Esophagus squamous epithelium (tissue), 5 donors: ENCODE measurements around the gene RAB11FIP3. TPM values are rescaled to one million over a fixed set of nuclear protein-coding genes. Genes with fewer than 3 reads are reported as not detected.
A peak's percentile ranks its signal among the peaks of the same experiment; 100 is the strongest.

Source experiments
- DNase-seq: peaks from one replicate; lab custom pipeline; 2025; lab: John Stamatoyannopoulos, UW
- H3K27ac ChIP-seq, 4 donors: fragments of 200-600 bp; sonication (generic); one replicate each; pipeline ENCODE4 v1.5.1; 2016 to 2019; ENCODE audit warnings: mild to moderate bottlenecking in 1 of 4
- H3K27me3 ChIP-seq, 4 donors: fragments of 200-600 bp; sonication (generic); 1 replicate in 3 of 4; 2 replicates in 1 of 4; pipeline versions ENCODE4 v1.5.1 to v1.6.0; 2017 to 2021; ENCODE audit warnings: antibody characterized with exemption in 1 of 4
- H3K36me3 ChIP-seq, 3 donors: fragments of 200-600 bp; sonication (generic); one replicate each; pipeline ENCODE4 v1.5.1; 2016 to 2019
- H3K4me1 ChIP-seq, 3 donors: fragments of 200-600 bp; sonication (generic); one replicate each; pipeline ENCODE4 v1.5.1; 2017 to 2019
- H3K4me3 ChIP-seq, 4 donors: fragments of 200-600 bp; sonication (generic); 1 replicate in 3 of 4; 2 replicates in 1 of 4; pipeline ENCODE4 v1.5.1; 2016 to 2019; ENCODE audit warnings: mild to moderate bottlenecking in 2 of 4, moderate library complexity in 1 of 4
- H3K9me3 ChIP-seq, 3 donors: fragments of 200-600 bp; sonication (generic); one replicate each; pipeline ENCODE4 v1.5.1; 2016 to 2019
- POLR2A ChIP-seq, 4 donors: fragments of 450-650 bp; IDR thresholded peaks; one replicate each; pipeline ENCODE4 v1.6.1; 2017; ENCODE audit warnings: antibody characterized with exemption in 4 of 4, mild to moderate bottlenecking in 4 of 4, moderate library complexity in 3 of 4
- WGBS, 2 donors: methylation state at CpG; one replicate each; pipeline ENCODE4 v1.1.5; 2018; 5-methylcytosine and 5-hydroxymethylcytosine counted together
- intact Hi-C: fragments of 100-400 bp; cut with DNase I; formaldehyde crosslinking; loops from one replicate; pipeline ENCODE4 v1.15.0; 2022
- total RNA-seq, 4 donors: library from RNA; depleted of rRNA; stranded (reverse); fragments of >200 nt; gene quantifications; one replicate each; pipeline ENCODE4 v1.1.0, GENCODE V29; 2016
- TF ChIP-seq, protein P1 (sequence below), 6 experiments: fragments of 450-650 bp in 4 of 6; fragments of 200-600 bp in 2 of 6; sonication (generic) in 2 of 6; IDR thresholded peaks; one replicate each; pipeline ENCODE4 v1.5.1; 2016 to 2019; ENCODE audit warnings: antibody characterized with exemption in 6 of 6, mild to moderate bottlenecking in 4 of 6, moderate library complexity in 4 of 6
- donor health status: DM: yes; HTN: yes; CAD: no.

RAB11FIP3 gene
- total RNA-seq, 4 donors from 2014 or later, result 8.0 to 25.6 (median 10.1) TPM

DNA sequence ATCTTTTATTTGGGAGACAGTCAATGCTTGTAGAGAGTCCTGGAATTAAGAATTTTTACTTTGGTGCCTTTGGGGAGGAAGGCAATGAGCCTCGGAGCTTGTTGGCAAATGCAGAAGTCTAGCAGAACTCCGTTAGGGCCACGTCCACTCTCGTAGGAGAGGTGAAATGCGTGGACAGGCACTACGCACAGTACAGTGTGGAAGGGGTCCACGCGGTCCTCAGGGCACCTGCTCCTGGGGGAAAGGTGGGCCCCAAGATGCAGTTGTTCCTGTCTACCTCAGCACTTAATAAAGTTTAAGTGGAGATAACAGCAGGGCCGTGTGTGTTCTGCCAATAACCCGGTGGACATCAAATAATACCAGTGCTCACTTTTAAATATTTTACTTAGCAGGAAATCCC lies 1.8 kb downstream of the RAB11FIP3 start:
- peaks cover 26 to 55% (median 30%) of the 10 kb centered on the region in 3 donors for H3K4me1 ChIP-seq
- peaks cover 0 to 7% (median 0%) of the 10 kb centered on the region in 4 donors for H3K27me3 ChIP-seq
- 41 to 57% methylated on average over 8 to 10 of the region's 10 CpGs for WGBS, 2 donors
- TF ChIP-seq POLR2A (IDR thresholded peaks at IDR 0.05), result no peak
- TF ChIP-seq, protein P1, sequence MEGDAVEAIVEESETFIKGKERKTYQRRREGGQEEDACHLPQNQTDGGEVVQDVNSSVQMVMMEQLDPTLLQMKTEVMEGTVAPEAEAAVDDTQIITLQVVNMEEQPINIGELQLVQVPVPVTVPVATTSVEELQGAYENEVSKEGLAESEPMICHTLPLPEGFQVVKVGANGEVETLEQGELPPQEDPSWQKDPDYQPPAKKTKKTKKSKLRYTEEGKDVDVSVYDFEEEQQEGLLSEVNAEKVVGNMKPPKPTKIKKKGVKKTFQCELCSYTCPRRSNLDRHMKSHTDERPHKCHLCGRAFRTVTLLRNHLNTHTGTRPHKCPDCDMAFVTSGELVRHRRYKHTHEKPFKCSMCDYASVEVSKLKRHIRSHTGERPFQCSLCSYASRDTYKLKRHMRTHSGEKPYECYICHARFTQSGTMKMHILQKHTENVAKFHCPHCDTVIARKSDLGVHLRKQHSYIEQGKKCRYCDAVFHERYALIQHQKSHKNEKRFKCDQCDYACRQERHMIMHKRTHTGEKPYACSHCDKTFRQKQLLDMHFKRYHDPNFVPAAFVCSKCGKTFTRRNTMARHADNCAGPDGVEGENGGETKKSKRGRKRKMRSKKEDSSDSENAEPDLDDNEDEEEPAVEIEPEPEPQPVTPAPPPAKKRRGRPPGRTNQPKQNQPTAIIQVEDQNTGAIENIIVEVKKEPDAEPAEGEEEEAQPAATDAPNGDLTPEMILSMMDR (IDR thresholded peaks at IDR 0.05), result no peak
- intact Hi-C loops, result no loop called here
- no peak overlapping the region for H3K27ac ChIP-seq
- H3K4me3 ChIP-seq, result peak overlapping the region; percentile 57 to 79 (median 68)
- no peaks in the 10 kb centered on the region for H3K36me3 ChIP-seq
- DNase-seq, result no peak
- no peaks in the 10 kb centered on the region for H3K9me3 ChIP-seq

DNA sequence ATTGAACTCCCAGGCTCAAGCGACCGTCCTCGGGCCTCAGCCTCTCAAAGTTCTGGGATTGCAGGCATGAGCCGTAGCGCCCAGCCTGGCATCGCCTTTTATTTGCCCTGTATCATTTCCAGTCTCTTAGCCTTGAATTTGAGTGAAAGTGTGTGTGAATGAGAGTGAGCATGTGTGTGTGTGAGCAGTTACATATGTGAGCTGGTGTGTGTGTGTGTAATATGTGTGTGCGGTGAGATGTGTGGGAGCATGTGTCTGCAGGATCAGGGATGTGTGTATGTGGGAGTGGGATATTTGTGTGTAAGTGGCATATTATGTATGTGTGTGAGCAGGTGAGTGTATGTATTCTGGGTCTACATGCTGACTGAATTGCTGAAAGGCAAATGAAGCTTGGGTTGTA lies 5.5 kb downstream of the RAB11FIP3 start:
- no peak for DNase-seq
- 97% methylated on average over 7 of the region's 7 CpGs for WGBS, 2 donors

DNA sequence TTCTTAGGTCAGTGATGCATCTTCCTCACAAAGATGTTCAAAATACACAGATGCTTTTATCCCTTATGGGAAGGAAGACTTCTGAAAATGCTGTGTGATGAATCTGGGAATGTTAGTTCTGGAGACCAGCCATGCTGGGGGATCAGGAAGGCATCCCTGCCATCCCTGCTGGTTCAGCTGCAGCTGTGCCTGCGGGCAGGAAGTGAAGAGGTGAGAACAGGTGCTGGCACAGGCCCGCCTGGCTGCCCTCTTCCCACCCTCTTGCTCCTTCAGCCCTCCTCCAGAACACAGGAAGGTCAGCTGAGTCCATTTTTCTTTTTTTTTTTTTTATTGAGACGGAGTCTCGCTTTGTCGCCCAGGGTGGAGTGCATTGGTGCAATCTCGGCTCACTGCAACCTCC lies 15.2 kb downstream of the RAB11FIP3 start:
- no peaks in the 10 kb centered on the region for H3K9me3 ChIP-seq
- H3K27me3 ChIP-seq, result no peaks in the 10 kb centered on the region
- peaks cover 0 to 4% (median 0%) of the 10 kb centered on the region in 3 donors for H3K4me1 ChIP-seq
- TF ChIP-seq POLR2A (IDR thresholded peaks at IDR 0.05), result no peak
- TF ChIP-seq, protein P1 (IDR thresholded peaks at IDR 0.05), result no peak
- no peak overlapping the region for H3K4me3 ChIP-seq
- no peaks in the 10 kb centered on the region for H3K36me3 ChIP-seq
- intact Hi-C loops, result no loop called here
- H3K27ac ChIP-seq, result no peak overlapping the region
- no peak for DNase-seq
- WGBS, 2 donors, result 86 to 97% methylated on average over 6 of the region's 6 CpGs

More for the DNA sequence above, 5.5 kb downstream of the RAB11FIP3 start:
- Histone ChIP-seq H3K27ac (no peak overlapping the region), H3K27me3 (peaks cover 0 to 7% (median 0%) of the 10 kb centered on the region in 4 donors), H3K36me3 (peaks cover 0 to 5% (median 0%) of the 10 kb centered on the region in 3 donors), H3K4me1 (peaks cover 7 to 24% (median 13%) of the 10 kb centered on the region in 3 donors), H3K9me3 (no peaks in the 10 kb centered on the region), H3K4me3 (no peak overlapping the region)
- TF ChIP-seq, protein P1 (IDR thresholded peaks at IDR 0.05), result no peak
- TF ChIP-seq POLR2A (IDR thresholded peaks at IDR 0.05), result no peak
- intact Hi-C loops, result no loop called here

DNA sequence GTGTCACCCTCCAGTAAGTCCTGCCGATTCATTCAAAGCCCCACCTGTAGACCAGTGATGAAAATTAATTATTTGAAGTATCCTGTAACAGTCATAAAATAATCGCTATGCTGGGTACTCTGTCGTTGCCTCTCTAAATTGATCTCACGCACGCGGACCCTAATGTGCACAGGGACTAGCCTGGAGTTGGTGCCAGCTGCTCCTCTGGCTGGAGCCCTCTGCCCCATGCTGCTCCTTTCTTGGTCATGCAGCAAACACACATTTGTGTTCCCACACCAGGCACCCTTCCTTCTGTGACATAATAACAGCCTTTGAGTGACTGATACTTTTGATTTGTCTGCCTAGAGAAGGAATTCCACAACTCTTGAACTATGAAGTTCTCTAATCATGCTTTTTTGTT lies 16.0 kb downstream of the RAB11FIP3 start:
- H3K36me3 ChIP-seq, result no peaks in the 10 kb centered on the region
- H3K9me3 ChIP-seq, result no peaks in the 10 kb centered on the region
- H3K4me1 ChIP-seq, result peaks cover 0 to 4% (median 0%) of the 10 kb centered on the region in 3 donors
- TF ChIP-seq POLR2A (IDR thresholded peaks at IDR 0.05), result no peak
- TF ChIP-seq, protein P1 (IDR thresholded peaks at IDR 0.05), result no peak
- intact Hi-C loops, result no loop called here
- DNase-seq, result no peak
- WGBS, 2 donors, result 95 to 98% methylated on average over 5 to 6 of the region's 6 CpGs
- no peak overlapping the region for H3K4me3 ChIP-seq
- H3K27me3 ChIP-seq, result no peaks in the 10 kb centered on the region
- no peak overlapping the region for H3K27ac ChIP-seq

DNA sequence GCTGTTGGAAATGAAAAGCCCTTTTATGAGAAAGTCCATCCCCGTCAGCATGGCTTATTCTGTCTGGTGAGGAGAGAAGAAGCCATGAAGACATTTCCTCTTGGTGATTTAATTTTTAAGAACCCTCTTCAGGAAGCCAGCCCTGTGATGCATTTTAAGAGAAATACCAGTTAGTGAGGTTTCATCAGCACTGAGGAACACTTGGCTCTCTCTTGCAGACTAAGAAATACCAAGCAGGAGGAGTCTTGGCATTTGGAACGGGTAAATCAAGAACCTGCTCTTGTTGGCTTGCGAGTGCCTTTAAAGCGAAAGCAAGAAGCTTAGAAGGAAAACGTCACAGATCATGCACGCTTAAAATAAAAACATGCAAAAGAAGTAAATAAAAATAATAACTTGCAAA lies 17.5 kb downstream of the RAB11FIP3 start:
- intact Hi-C loops, result no loop called here
- H3K36me3 ChIP-seq, result no peaks in the 10 kb centered on the region
- no peak overlapping the region for H3K27ac ChIP-seq
- H3K9me3 ChIP-seq, result no peaks in the 10 kb centered on the region
- peaks cover 0 to 4% (median 0%) of the 10 kb centered on the region in 3 donors for H3K4me1 ChIP-seq
- TF ChIP-seq POLR2A (IDR thresholded peaks at IDR 0.05), result no peak
- TF ChIP-seq, protein P1 (IDR thresholded peaks at IDR 0.05), result no peak
- H3K4me3 ChIP-seq, result peak overlapping the region in 1 of 4 donors; percentile 18
- DNase-seq, result no peak
- WGBS, 2 donors, result 64 to 72% methylated on average over 6 of the region's 6 CpGs
- no peaks in the 10 kb centered on the region for H3K27me3 ChIP-seq
